Measurements from ENCODE around the gene ATP6V1G2. TPM values are rescaled to one million over a fixed set of nuclear protein-coding genes. Genes with fewer than 3 reads are reported as not detected.

Gene ATP6V1G2
- polyA plus RNA-seq, 1 donor (not counting 4 experiments of a cell fraction or from before 2014, with no cell fraction given): 1.3 TPM

DNA sequence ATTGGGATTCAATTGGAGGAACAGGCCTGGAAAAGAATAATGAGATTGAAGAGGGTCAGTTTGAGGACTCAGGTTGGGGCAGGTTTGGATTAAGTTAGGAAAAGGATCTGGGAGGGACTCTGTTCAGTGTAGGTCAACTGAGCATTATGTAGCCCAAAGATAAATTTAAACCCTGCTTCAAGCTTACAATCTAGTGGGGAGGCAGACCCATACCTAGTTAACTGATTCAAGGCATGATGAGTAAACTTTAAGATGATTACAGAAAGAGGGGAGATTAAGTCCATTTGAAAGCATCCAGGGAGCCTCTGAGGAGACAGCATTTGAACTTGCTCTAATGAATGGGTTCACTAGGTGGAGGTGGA is 14.3 kb upstream of the ATP6V1G2 start:
- Histone ChIP-seq H4K20me1 (ENCODE audit: control insufficient read depth, extremely low read depth, insufficient read depth, low read length) (no peaks in the 10 kb centered on the region), H3K9ac (ENCODE audit: control insufficient read depth, extremely low read depth, insufficient read depth, low read length) (no peak overlapping the region), H3K27ac (ENCODE audit: control insufficient read depth, insufficient read depth, low read length) (no peak overlapping the region), H3K4me2 (ENCODE audit: control insufficient read depth, extremely low read depth, insufficient read depth, low read depth, low read length) (peak overlapping the region; percentile 36), H3K79me2 (ENCODE audit: control insufficient read depth, insufficient read depth, low read length) (no peaks in the 10 kb centered on the region), H3K4me1 (ENCODE audit: control insufficient read depth, extremely low read depth, insufficient read depth, low read length) (peaks cover 12% of the 10 kb centered on the region), H3K9me1 (ENCODE audit: control insufficient read depth, extremely low read depth, insufficient read depth, low read length) (no peaks in the 10 kb centered on the region), H3K9me3 (ENCODE audit: control insufficient read depth, low read depth, low read length) (no peaks in the 10 kb centered on the region), H3K36me3 (ENCODE audit: control insufficient read depth in 2 of 2, extremely low read depth in 1 of 2, insufficient read depth in 2 of 2, low read length in 2 of 2) (peaks cover 10 to 17% of the 10 kb centered on the region in 2 experiments), H3K27me3 (ENCODE audit: control insufficient read depth, extremely low read depth, insufficient read depth, low read length) (no peaks in the 10 kb centered on the region), H3K4me3 (ENCODE audit: control insufficient read depth in 2 of 3, extremely low read depth in 1 of 3, insufficient read depth in 2 of 3, low read depth in 1 of 3, low read length in 3 of 3) (no peak overlapping the region), H2AFZ (ENCODE audit: control insufficient read depth, low read length) (no peak overlapping the region)
- TF ChIP-seq EZH2 (IDR thresholded peaks at IDR 0.05; ENCODE audit: low read length): no peak
- TF ChIP-seq, protein P1, sequence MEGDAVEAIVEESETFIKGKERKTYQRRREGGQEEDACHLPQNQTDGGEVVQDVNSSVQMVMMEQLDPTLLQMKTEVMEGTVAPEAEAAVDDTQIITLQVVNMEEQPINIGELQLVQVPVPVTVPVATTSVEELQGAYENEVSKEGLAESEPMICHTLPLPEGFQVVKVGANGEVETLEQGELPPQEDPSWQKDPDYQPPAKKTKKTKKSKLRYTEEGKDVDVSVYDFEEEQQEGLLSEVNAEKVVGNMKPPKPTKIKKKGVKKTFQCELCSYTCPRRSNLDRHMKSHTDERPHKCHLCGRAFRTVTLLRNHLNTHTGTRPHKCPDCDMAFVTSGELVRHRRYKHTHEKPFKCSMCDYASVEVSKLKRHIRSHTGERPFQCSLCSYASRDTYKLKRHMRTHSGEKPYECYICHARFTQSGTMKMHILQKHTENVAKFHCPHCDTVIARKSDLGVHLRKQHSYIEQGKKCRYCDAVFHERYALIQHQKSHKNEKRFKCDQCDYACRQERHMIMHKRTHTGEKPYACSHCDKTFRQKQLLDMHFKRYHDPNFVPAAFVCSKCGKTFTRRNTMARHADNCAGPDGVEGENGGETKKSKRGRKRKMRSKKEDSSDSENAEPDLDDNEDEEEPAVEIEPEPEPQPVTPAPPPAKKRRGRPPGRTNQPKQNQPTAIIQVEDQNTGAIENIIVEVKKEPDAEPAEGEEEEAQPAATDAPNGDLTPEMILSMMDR (optimal IDR thresholded peaks at IDR 0.05 in 1 of 3, IDR thresholded peaks at IDR 0.05 in 1 of 3, conservative IDR thresholded peaks at IDR 0.05 in 1 of 3; ENCODE audit: extremely low read depth in 1 of 3, insufficient read depth in 2 of 3, low read length in 3 of 3): no peak
- dilution Hi-C loops (cut with MboI; ENCODE audit: extremely low pct_ligation_motif_present, low sequenced_read_pairs): no loop called here
- DNase-seq (ENCODE audit: low read depth, low spot score): no peak
- no peak for FAIRE-seq

DNA sequence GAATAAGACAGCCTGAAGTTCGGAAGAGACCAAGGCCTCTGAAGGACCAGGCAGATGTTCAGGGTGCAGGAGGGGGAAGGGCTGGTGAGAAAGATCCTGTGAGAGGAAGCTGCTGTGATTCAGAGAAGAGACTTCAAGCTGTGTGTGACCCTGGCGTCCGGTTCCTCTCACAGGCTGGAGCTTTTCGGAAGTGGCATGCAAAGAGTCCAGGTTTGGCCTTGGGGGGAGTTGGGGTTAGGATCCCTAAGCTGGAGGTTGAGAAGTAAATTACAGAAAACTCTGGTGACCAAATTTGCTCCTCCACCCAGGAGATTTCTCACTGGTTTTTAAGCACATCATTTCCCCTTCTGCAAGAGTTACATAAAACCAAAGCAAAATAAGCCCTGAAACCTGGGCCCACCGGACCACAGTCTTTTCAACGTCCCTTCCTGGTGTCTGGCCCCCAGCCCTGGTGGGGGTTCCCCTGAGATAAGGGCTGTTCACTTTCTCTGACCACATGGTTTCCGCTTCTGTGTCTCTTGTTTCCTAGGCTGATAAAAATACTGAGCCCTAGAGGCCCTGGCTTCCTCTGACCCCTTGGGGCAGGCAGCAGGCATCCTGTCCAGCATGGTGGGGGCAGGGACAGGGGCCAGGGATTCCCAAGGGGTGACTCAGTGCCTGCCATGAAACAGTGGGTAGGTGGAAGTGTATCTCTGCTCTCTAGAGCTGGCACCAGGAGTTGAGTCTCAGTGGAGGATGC is 13.7 kb upstream of the ATP6V1G2 start:
- no peak overlapping the region for H2AFZ ChIP-seq (ENCODE audit: control insufficient read depth, low read length)
- FAIRE-seq (no peak), DNase-seq (ENCODE audit: low read depth, low spot score) (no peak)
- no peaks in the 10 kb centered on the region for H3K9me3 ChIP-seq (ENCODE audit: control insufficient read depth, low read depth, low read length)
- TF ChIP-seq, protein P1 (optimal IDR thresholded peaks at IDR 0.05 in 1 of 3, IDR thresholded peaks at IDR 0.05 in 1 of 3, conservative IDR thresholded peaks at IDR 0.05 in 1 of 3; ENCODE audit: extremely low read depth in 1 of 3, insufficient read depth in 2 of 3, low read length in 3 of 3): no peak
- no peak for TF ChIP-seq EZH2 (IDR thresholded peaks at IDR 0.05; ENCODE audit: low read length)
- H3K79me2 ChIP-seq (ENCODE audit: control insufficient read depth, insufficient read depth, low read length): no peaks in the 10 kb centered on the region
- H3K9me1 ChIP-seq (ENCODE audit: control insufficient read depth, extremely low read depth, insufficient read depth, low read length): no peaks in the 10 kb centered on the region
- no peak overlapping the region for H3K9ac ChIP-seq (ENCODE audit: control insufficient read depth, extremely low read depth, insufficient read depth, low read length)
- H3K36me3 ChIP-seq (ENCODE audit: control insufficient read depth in 2 of 2, extremely low read depth in 1 of 2, insufficient read depth in 2 of 2, low read length in 2 of 2): peaks cover 10 to 17% of the 10 kb centered on the region in 2 experiments
- H3K27me3 ChIP-seq (ENCODE audit: control insufficient read depth, extremely low read depth, insufficient read depth, low read length): no peaks in the 10 kb centered on the region
- H3K4me2 ChIP-seq (ENCODE audit: control insufficient read depth, extremely low read depth, insufficient read depth, low read depth, low read length): peak overlapping the region; percentile 36
- H4K20me1 ChIP-seq (ENCODE audit: control insufficient read depth, extremely low read depth, insufficient read depth, low read length): no peaks in the 10 kb centered on the region
- H3K4me3 ChIP-seq (ENCODE audit: control insufficient read depth in 2 of 3, extremely low read depth in 1 of 3, insufficient read depth in 2 of 3, low read depth in 1 of 3, low read length in 3 of 3): no peak overlapping the region
- no peak overlapping the region for H3K27ac ChIP-seq (ENCODE audit: control insufficient read depth, insufficient read depth, low read length)
- peaks cover 12% of the 10 kb centered on the region for H3K4me1 ChIP-seq (ENCODE audit: control insufficient read depth, extremely low read depth, insufficient read depth, low read length)
- dilution Hi-C loops (cut with MboI; ENCODE audit: extremely low pct_ligation_motif_present, low sequenced_read_pairs): no loop called here
